HCT116 (cell line): ENCODE results near the gene CLEC19A. TPM values are rescaled to one million over a fixed set of nuclear protein-coding genes. Genes with fewer than 3 reads are reported as not detected.

Experiments
- ATAC-seq: fragments of 200-7000 bp; cut with Tn5 transposase; 2 replicates; pipeline ENCODE4 v1.9.1; 2020; ENCODE audit warnings: mild to moderate bottlenecking, moderate library complexity
- BruUV-seq: library from RNA; stranded (reverse); fragments of 400-500 nt; replicated peaks from 2 replicates; lab custom pipeline; 2021; lab: Mats Ljungman, UMichigan
- CTCF ChIA-PET: fragments of 300-600 bp; sonication (Branson Sonifier 250); formaldehyde crosslinking; loops from one replicate; lab custom pipeline; 2021; ENCODE audit warnings: antibody characterized with exemption; lab: Charles Lee
- POLR2A ChIA-PET: fragments of 300-600, 350-600 bp; sonication (Branson Sonifier 250); formaldehyde crosslinking; loops from one replicate; lab custom pipeline; 2021; ENCODE audit warnings: antibody characterized with exemption; lab: Charles Lee
- RAD21 ChIA-PET, 2 experiments: fragments of 300-600 bp; sonication (Branson Sonifier 250); formaldehyde crosslinking; loops; one replicate each; lab custom pipeline; 2023; ENCODE audit warnings: low total read pairs in 2 of 2; ENCODE audit not compliant: uncharacterized antibody in 2 of 2, unreplicated experiment in 2 of 2, low non-redundant PET in 1 of 2; lab: Charles Lee
- DNase-seq: peaks from one replicate; pipeline ENCODE4 v3.0.0-alpha.2; 2010; ENCODE audit warnings: low read depth, low spot score
- H2AFZ ChIP-seq: fragments of 200-600 bp; shearing (Covaris generic), sonication (generic); 2 replicates; pipeline ENCODE4 v1.6.1; 2017; ENCODE audit warnings: low read depth, mixed run types, mixed read lengths, antibody characterized with exemption, low read length; ENCODE audit not compliant: poor library complexity, severe bottlenecking
- H3K27ac ChIP-seq: 2 replicates; pipeline ENCODE4 v1.5.1; 2012; ENCODE audit warnings: low read depth, low read length
- H3K27me3 ChIP-seq: fragments of 200-600 bp; sonication (generic); 2 replicates; pipeline ENCODE4 v1.6.1; 2016; ENCODE audit warnings: mixed run types, low read length, mixed read lengths; ENCODE audit not compliant: insufficient read depth
- H3K36me3 ChIP-seq, 2 experiments: fragments of 200-500 bp in 1 of 2; fragments of 200-600 bp in 1 of 2; sonication (Bioruptor generic) in 1 of 2; sonication (generic) in 1 of 2; 2 replicates each; pipeline versions ENCODE4 v1.5.1 to v1.6.1; 2014 to 2016; ENCODE audit warnings: low read length in 2 of 2, inconsistent platforms in 1 of 2, mixed read lengths in 1 of 2, mixed run types in 1 of 2; ENCODE audit not compliant: insufficient read depth in 2 of 2, control insufficient read depth in 1 of 2
- H3K4me1 ChIP-seq, 2 experiments: fragments of 200-600 bp in 1 of 2; sonication (generic) in 1 of 2; 2 replicates each; pipeline versions ENCODE4 v1.5.1 to v1.6.1; 2012 to 2017; ENCODE audit warnings: low read length in 2 of 2, inconsistent platforms in 1 of 2, mild to moderate bottlenecking in 1 of 2, mixed read lengths in 1 of 2, mixed run types in 1 of 2, moderate library complexity in 1 of 2; ENCODE audit not compliant: insufficient read depth in 2 of 2, control insufficient read depth in 1 of 2
- H3K4me2 ChIP-seq: fragments of 200-600 bp; sonication (generic); 2 replicates; pipeline ENCODE4 v1.6.1; 2017; ENCODE audit warnings: mixed run types, low read length, mixed read lengths
- H3K4me3 ChIP-seq, 2 experiments: fragments of 200-600 bp in 1 of 2; sonication (generic) in 1 of 2; replicated peaks in 1 of 2; 2 replicates each; pipeline ENCODE4 v1.5.1; 2011 to 2016; ENCODE audit warnings: low read length in 2 of 2, control low read depth in 1 of 2, low read depth in 1 of 2, mild to moderate bottlenecking in 1 of 2, mixed read lengths in 1 of 2, mixed run types in 1 of 2
- H3K79me2 ChIP-seq: fragments of 200-600 bp; sonication (generic); 2 replicates; pipeline ENCODE4 v1.6.1; 2017; ENCODE audit warnings: mild to moderate bottlenecking, mixed run types, low read length, moderate library complexity, mixed read lengths; ENCODE audit not compliant: insufficient read depth
- H3K9ac ChIP-seq: fragments of 200-600 bp; sonication (generic); 2 replicates; pipeline ENCODE4 v1.6.1; 2016; ENCODE audit warnings: low read length, mixed read lengths
- H3K9me2 ChIP-seq: fragments of 200-600 bp; sonication (generic), shearing (Covaris generic); 2 replicates; pipeline ENCODE4 v1.6.1; 2017; ENCODE audit warnings: mixed run types, mild to moderate bottlenecking, moderate library complexity; ENCODE audit not compliant: insufficient read depth
- H3K9me3 ChIP-seq, 2 experiments: fragments of 200-500 bp in 1 of 2; fragments of 200-600 bp in 1 of 2; sonication (Bioruptor generic) in 1 of 2; sonication (generic) in 1 of 2; 2 replicates each; pipeline ENCODE4 v1.6.1; 2014 to 2017; ENCODE audit warnings: low read length in 2 of 2, mixed read lengths in 2 of 2, inconsistent platforms in 1 of 2, low read depth in 1 of 2, mild to moderate bottlenecking in 1 of 2, mixed run types in 1 of 2, moderate library complexity in 1 of 2; ENCODE audit not compliant: control insufficient read depth in 1 of 2, insufficient read depth in 1 of 2
- H4K20me1 ChIP-seq: fragments of 200-600 bp; sonication (generic), shearing (Covaris generic); 2 replicates; pipeline ENCODE4 v1.6.1; 2017; ENCODE audit warnings: mixed run types, mild to moderate bottlenecking, moderate library complexity; ENCODE audit not compliant: insufficient read depth
- ATF3 ChIP-seq: IDR thresholded peaks from 2 replicates; pipeline ENCODE4 v1.6.1; 2012
- EGR1 ChIP-seq: IDR thresholded peaks from 2 replicates; pipeline ENCODE4 v1.6.1; 2012; ENCODE audit warnings: low read depth
- EZH2phosphoT487 ChIP-seq: fragments of 200-600 bp; IDR thresholded peaks from 2 replicates; pipeline ENCODE4 v1.6.1; 2018; ENCODE audit warnings: antibody characterized with exemption, borderline replicate concordance
- FOSL1 ChIP-seq: IDR thresholded peaks from 2 replicates; pipeline ENCODE4 v1.6.1; 2012; ENCODE audit warnings: low read depth
- JUND ChIP-seq: IDR thresholded peaks from 2 replicates; pipeline ENCODE4 v1.6.1; 2012
- MAX ChIP-seq: IDR thresholded peaks from 2 replicates; pipeline ENCODE4 v1.6.1; 2012
- RAD21 ChIP-seq: IDR thresholded peaks from 2 replicates; pipeline ENCODE4 v1.6.1; 2012; ENCODE audit warnings: low read depth, mild to moderate bottlenecking
- REST ChIP-seq: IDR thresholded peaks from 2 replicates; pipeline ENCODE4 v1.6.1; 2012; ENCODE audit warnings: low read depth
- SIN3A ChIP-seq: IDR thresholded peaks from 2 replicates; pipeline ENCODE4 v1.6.1; 2012; ENCODE audit warnings: low read depth
- SRF ChIP-seq: IDR thresholded peaks from 2 replicates; pipeline ENCODE4 v1.6.1; 2012; ENCODE audit warnings: low read depth
- TCF7L2 ChIP-seq: IDR thresholded peaks from 2 replicates; pipeline ENCODE4 v1.7.0; 2011; ENCODE audit warnings: borderline replicate concordance, inconsistent platforms; ENCODE audit not compliant: insufficient read depth, insufficient read length; ENCODE audit errors: extremely low read depth
- YY1 ChIP-seq: IDR thresholded peaks from 2 replicates; pipeline ENCODE4 v1.6.1; 2011; ENCODE audit warnings: low read length, low read depth, moderate library complexity, mild to moderate bottlenecking; ENCODE audit not compliant: insufficient replicate concordance; ENCODE audit errors: extremely low read depth
- ZBTB33 ChIP-seq: IDR thresholded peaks from 2 replicates; pipeline ENCODE4 v1.6.1; 2011; ENCODE audit warnings: mild to moderate bottlenecking, low read length, moderate library complexity; ENCODE audit not compliant: insufficient replicate concordance; ENCODE audit errors: extremely low read depth
- intact Hi-C: fragments of 100-400 bp; cut with micrococcal nuclease; formaldehyde crosslinking; loops from 2 replicates; pipeline ENCODE4 v1.10.0; 2022
- total RNA-seq: library from RNA; stranded (reverse); gene quantifications from one replicate; pipeline ENCODE4 v1.2.1, GENCODE V29; 2021; ENCODE audit not compliant: unreplicated experiment

CLEC19A gene
- total RNA-seq, 1 experiment from 2014 or later, result not detected

GRCh38 chr16:19290860-19291259 lies 5.3 kb downstream of the CLEC19A start:
- no peak overlapping the region for H3K27ac ChIP-seq
- no peaks in the 10 kb centered on the region for H3K9me2 ChIP-seq
- H3K36me3 ChIP-seq, result no peaks in the 10 kb centered on the region

More at GRCh38 chr16:19290860-19291259, 5.3 kb downstream of the CLEC19A start:
- no peaks in the 10 kb centered on the region for H3K79me2 ChIP-seq
- H3K4me1 ChIP-seq, result peaks cover 10% of the 10 kb centered on the region in 2 experiments; a peak in 3 of 4 replicates
- POLR2A ChIA-PET, result no interaction called here
- no peak overlapping the region for H3K4me3 ChIP-seq
- CTCF ChIA-PET, result no interaction called here
- H3K27me3 ChIP-seq, result peaks cover 10% of the 10 kb centered on the region; the same call in 1 of the 2 replicates
- DNase-seq, result no peak
- no TSS peak for BruUV-seq
- TF ChIP-seq REST, result no peak
- TF ChIP-seq SIN3A, result no peak
- TF ChIP-seq YY1, result no peak
- TF ChIP-seq EGR1, result no peak
- TF ChIP-seq ZBTB33, result no peak
- no peak for TF ChIP-seq RAD21
- TF ChIP-seq EZH2phosphoT487, result no peak
- no peak for TF ChIP-seq FOSL1
- TF ChIP-seq TCF7L2, result no peak
- TF ChIP-seq MAX, result no peak
- no peak for TF ChIP-seq SRF
- TF ChIP-seq JUND, result no peak
- TF ChIP-seq ATF3, result no peak
- peak overlapping the region; percentile 4; the same call in 1 of the 2 replicates for H3K4me2 ChIP-seq
- ATAC-seq, result peak; percentile 13; the same call in 1 of the 2 replicates
- H2AFZ ChIP-seq, result no peak overlapping the region
- RAD21 ChIA-PET, result no interaction called here
- H3K9ac ChIP-seq, result no peak overlapping the region
- H3K9me3 ChIP-seq, result no peaks in the 10 kb centered on the region
- H4K20me1 ChIP-seq, result no peaks in the 10 kb centered on the region
- intact Hi-C loops, result no loop called here
